IMR-90 (cell line): ENCODE data around the gene CACNA1F. TPM values are rescaled to one million over a fixed set of nuclear protein-coding genes. Genes with fewer than 3 reads are reported as not detected.

ENCODE experiments used
- ATAC-seq: fragments of 200-7000 bp; cut with Tn5 transposase; 2 replicates; pipeline ENCODE4 v1.9.1; 2020; ENCODE audit warnings: low read depth, mild to moderate bottlenecking, moderate library complexity
- Bru-seq: library from RNA; stranded (reverse); fragments of 400-500 nt; gene quantifications from one replicate; lab custom pipeline; 2021; lab: Mats Ljungman, UMichigan
- BruChase-seq, 2 experiments: library from RNA; stranded (reverse); fragments of 400-500 nt; gene quantifications; one replicate each; lab custom pipeline; 2021; lab: Mats Ljungman, UMichigan
- BruUV-seq: library from RNA; stranded (reverse); fragments of 400-500 nt; replicated peaks from 2 replicates; lab custom pipeline; 2021; lab: Mats Ljungman, UMichigan
- CTCF ChIA-PET: fragments of 300-600 bp; formaldehyde crosslinking; extraction: SDS; loops from one replicate; lab custom pipeline; 2021; ENCODE audit warnings: antibody characterized with exemption; lab: Yijun Ruan, JAX
- POLR2A ChIA-PET: fragments of 300-600 bp; sonication (Branson Sonifier 250); formaldehyde crosslinking; loops from one replicate; lab custom pipeline; 2022; ENCODE audit warnings: antibody characterized with exemption; ENCODE audit not compliant: unreplicated experiment; lab: Charles Lee
- DNase-seq: peaks from one replicate; pipeline ENCODE4 v3.0.0; 2013
- H2AFZ ChIP-seq: replicated peaks from 2 replicates; pipeline ENCODE3; 2013; ENCODE audit warnings: low read length, mild to moderate bottlenecking; ENCODE audit not compliant: poor library complexity
- H2AK5ac ChIP-seq: 2 replicates; pipeline ENCODE4 v1.6.1; 2013; ENCODE audit warnings: low read depth, low read length, inconsistent platforms
- H2AK9ac ChIP-seq: replicated peaks from 2 replicates; pipeline ENCODE3; 2013; ENCODE audit warnings: mild to moderate bottlenecking, low read depth, low read length, moderate library complexity; ENCODE audit not compliant: poor library complexity
- H2BK120ac ChIP-seq: 2 replicates; pipeline ENCODE4 v1.6.1; 2013; ENCODE audit warnings: low read depth, low read length, inconsistent platforms
- H2BK15ac ChIP-seq: 3 replicates; pipeline ENCODE4 v1.6.1; 2013; ENCODE audit warnings: low read depth, low read length, inconsistent platforms
- H2BK20ac ChIP-seq: 2 replicates; pipeline ENCODE4 v1.6.1; 2013; ENCODE audit warnings: low read depth, mild to moderate bottlenecking, inconsistent platforms, low read length, moderate library complexity
- H2BK5ac ChIP-seq: 2 replicates; pipeline ENCODE4 v1.6.1; 2013; ENCODE audit warnings: mild to moderate bottlenecking, low read depth, low read length, inconsistent platforms; ENCODE audit not compliant: poor library complexity, severe bottlenecking
- H3K14ac ChIP-seq: replicated peaks from 2 replicates; pipeline ENCODE4 v1.6.1; 2013; ENCODE audit warnings: low read depth, low read length, inconsistent platforms
- H3K18ac ChIP-seq: 2 replicates; pipeline ENCODE4 v1.6.1; 2013; ENCODE audit warnings: low read depth, low read length, control low read depth
- H3K23ac ChIP-seq: 2 replicates; pipeline ENCODE4 v1.6.1; 2013; ENCODE audit warnings: low read depth, low read length, inconsistent platforms
- H3K27ac ChIP-seq: 2 replicates; pipeline ENCODE4 v1.5.1; 2013; ENCODE audit warnings: mild to moderate bottlenecking, control low read depth, low read length; ENCODE audit not compliant: insufficient read depth
- H3K27me3 ChIP-seq: 2 replicates; pipeline ENCODE4 v1.6.1; 2013; ENCODE audit warnings: low read length; ENCODE audit not compliant: control insufficient read depth, insufficient read depth
- H3K36me3 ChIP-seq: 2 replicates; pipeline ENCODE4 v1.6.1; 2013; ENCODE audit warnings: low read length, mixed read lengths; ENCODE audit not compliant: control insufficient read depth, insufficient read depth
- H3K4ac ChIP-seq: 2 replicates; pipeline ENCODE4 v1.6.1; 2013; ENCODE audit warnings: low read depth, low read length, inconsistent platforms
- H3K4me1 ChIP-seq: 2 replicates; pipeline ENCODE4 v1.6.1; 2013; ENCODE audit warnings: low read length, mixed read lengths; ENCODE audit not compliant: control insufficient read depth, insufficient read depth
- H3K4me2 ChIP-seq: 2 replicates; pipeline ENCODE4 v1.6.1; 2013; ENCODE audit warnings: low read depth, mild to moderate bottlenecking, control low read depth, low read length, moderate library complexity
- H3K4me3 ChIP-seq: 2 replicates; pipeline ENCODE4 v1.5.1; 2013; ENCODE audit warnings: low read depth, mild to moderate bottlenecking, control low read depth, low read length, moderate library complexity; ENCODE audit not compliant: insufficient read depth
- H3K56ac ChIP-seq: 2 replicates; pipeline ENCODE4 v1.6.1; 2013; ENCODE audit warnings: low read length, inconsistent platforms; ENCODE audit not compliant: insufficient read depth; ENCODE audit errors: extremely low read depth
- H3K79me1 ChIP-seq, 2 experiments: 2 replicates each; pipeline ENCODE4 v1.6.1; 2013; ENCODE audit warnings: low read length in 2 of 2, inconsistent platforms in 1 of 2, low read depth in 1 of 2
- H3K9ac ChIP-seq: 2 replicates; pipeline ENCODE4 v1.6.1; 2013; ENCODE audit warnings: low read depth, low read length, control low read depth
- H3K9me1 ChIP-seq: 2 replicates; pipeline ENCODE4 v1.6.1; 2013; ENCODE audit warnings: low read length, inconsistent platforms; ENCODE audit not compliant: insufficient read depth
- H3K9me3 ChIP-seq: 2 replicates; pipeline ENCODE4 v1.6.1; 2013; ENCODE audit warnings: low read length; ENCODE audit not compliant: control insufficient read depth, insufficient read depth
- H4K20me1 ChIP-seq: 2 replicates; pipeline ENCODE4 v1.6.1; 2013; ENCODE audit warnings: low read length, inconsistent platforms; ENCODE audit not compliant: insufficient read depth
- H4K5ac ChIP-seq: 2 replicates; pipeline ENCODE4 v1.6.1; 2013; ENCODE audit warnings: mild to moderate bottlenecking, low read depth, low read length, control low read depth
- H4K8ac ChIP-seq, 2 experiments: 2 replicates each; pipeline ENCODE4 v1.6.1; 2013; ENCODE audit warnings: low read depth in 2 of 2, low read length in 2 of 2, control low read depth in 1 of 2, inconsistent platforms in 1 of 2
- H4K91ac ChIP-seq: 2 replicates; pipeline ENCODE4 v1.6.1; 2013; ENCODE audit warnings: low read depth, low read length, inconsistent platforms; ENCODE audit not compliant: insufficient read depth
- BHLHE40 ChIP-seq: fragments of 150-350 bp; IDR thresholded peaks from 2 replicates; pipeline ENCODE4 v1.6.1; 2016; ENCODE audit warnings: mild to moderate bottlenecking, low read depth, low read length
- ELK1 ChIP-seq: fragments of 150-350 bp; IDR thresholded peaks from 2 replicates; pipeline ENCODE4 v1.6.1; 2016; ENCODE audit warnings: low read depth, mild to moderate bottlenecking, low read length, moderate library complexity, borderline replicate concordance
- whole genome bisulfite sequencing, 2 experiments: methylation state at CpG; one replicate each; pipeline versions ENCODE4 v1.1.5 to v1.1.7; 2013; ENCODE audit warnings: missing lambda C conversion rate in 2 of 2; ENCODE audit not compliant: insufficient read length in 1 of 2; ENCODE audit errors: extremely low coverage in 2 of 2; 5-methylcytosine and 5-hydroxymethylcytosine counted together
- dilution Hi-C: fragments of 300-500 bp; cut with HindIII; formaldehyde crosslinking; loops from one replicate; pipeline ENCODE4 v1.14.3; 2018; ENCODE audit warnings: low sequenced_read_pairs; ENCODE audit not compliant: unreplicated experiment
- in situ Hi-C: fragments of 300-500 bp; cut with MboI; formaldehyde crosslinking; loops from 3 replicates; pipeline ENCODE4 v1.14.3; 2019; ENCODE audit warnings: low sequenced_read_pairs, inconsistent platforms, mixed read lengths
- intact Hi-C: fragments of 100-400 bp; cut with micrococcal nuclease; formaldehyde crosslinking; loops from 2 replicates; pipeline ENCODE4 v1.10.0; 2022
- long read RNA-seq: library from polyadenylated mRNA; unstranded; transcript quantifications from one replicate; pipeline ENCODE4 v2.0.0, GENCODE V29; 2021; ENCODE audit not compliant: unreplicated experiment
- polyA plus RNA-seq, 3 experiments: library from polyadenylated mRNA; depleted of rRNA; stranded (reverse); fragments of >200 nt; gene quantifications; 2 replicates each; pipeline ENCODE4 v1.2.3, GENCODE V29; 2012; ENCODE audit warnings: low replicate concordance in 1 of 3
- total RNA-seq: library from RNA; depleted of rRNA; stranded (reverse); fragments of >200 nt; gene quantifications from 2 replicates; pipeline ENCODE4 v1.2.3, GENCODE V29; 2012; rRNA removed

Gene CACNA1F
- total RNA-seq (not detected in 2 replicates), polyA plus RNA-seq (2012; rRNA removed) (not detected in 2 replicates), Bru-seq, nascent RNA (not detected), BruChase-seq, experiment 1, labeled RNA remaining after a 6-hour chase (percentile 2 among the genes with signal in this experiment), BruChase-seq, experiment 2, labeled RNA remaining after a 2-hour chase (not detected)
- not detected in 2 replicates for polyA plus RNA-seq (2012; cell fraction: cytosol; rRNA removed)
- not detected in 2 replicates for polyA plus RNA-seq (2012; cell fraction: nucleus; rRNA removed; ENCODE audit: low replicate concordance)
- long read RNA-seq = 0 reads

- Histone ChIP-seq H2AFZ (peak within 1 kb of the TSS; percentile 35), H3K27me3 (no peaks in the 10 kb centered on the region; the same call in 1 of the 2 replicates), H3K9me1 (no peaks in the 10 kb centered on the region), H3K36me3 (no peaks in the 10 kb centered on the region), H3K4ac (no peak within 1 kb of the TSS), H4K8ac (0 out of 4 replicates have a peak within 1 kb of the TSS, but pooled peaks of 1 of the 2 experiments have one; percentile 25), H2BK15ac (no peak within 1 kb of the TSS), H4K91ac (no peak within 1 kb of the TSS), H4K20me1 (no peaks in the 10 kb centered on the region), H2AK5ac (no peak within 1 kb of the TSS), H3K23ac (no peak within 1 kb of the TSS), H3K9me3 (peaks cover 3% of the 10 kb centered on the region; the same call in 1 of the 2 replicates), H3K27ac (no peak within 1 kb of the TSS), H3K9ac (no peak within 1 kb of the TSS), H3K14ac (no peak within 1 kb of the TSS), H2BK5ac (no peak within 1 kb of the TSS), H3K4me2 (no peak within 1 kb of the TSS; the same call in 1 of the 2 replicates), H4K5ac (no peak within 1 kb of the TSS), H3K18ac (no peak within 1 kb of the TSS), H2BK120ac (no peak within 1 kb of the TSS), H2BK20ac (no peak within 1 kb of the TSS), H3K79me1 (peaks cover 0 to 3% of the 10 kb centered on the region in 2 experiments; a peak in 1 of 4 replicates), H3K56ac (no peak within 1 kb of the TSS), H3K4me1 (no peaks in the 10 kb centered on the region), H2AK9ac (no peak within 1 kb of the TSS), H3K4me3 (no peak within 1 kb of the TSS)
- in situ Hi-C loops (no loop called here), intact Hi-C loops (no loop called here), dilution Hi-C loops (no loop called here)
- CTCF ChIA-PET = no interaction called here
- TF ChIP-seq ELK1 (no peak), BHLHE40 (no peak)
- no peak for ATAC-seq
- POLR2A ChIA-PET = no interaction called here
- no CpG with 5 or more reads among the region's 9 CpGs for WGBS, 2 experiments
- DNase-seq = no peak
- no TSS peak for BruUV-seq
These were observed at the start of gene CACNA1F for GRCh38 chrX:49233176-49233575. Gene CACNA1F, minus strand, starts transcription at chrX:49233340. Its CDS starts 31 bp downstream, at chrX:49233309.
